CD1c-positive myeloid dendritic cell (primary cell): Measurements from ENCODE around the gene FAP.

Source experiments
- DNase-seq: peaks from one replicate; pipeline ENCODE4 v3.0.0-alpha.2; 2016; ENCODE audit errors: extremely low spot score

Gene FAP

DNA sequence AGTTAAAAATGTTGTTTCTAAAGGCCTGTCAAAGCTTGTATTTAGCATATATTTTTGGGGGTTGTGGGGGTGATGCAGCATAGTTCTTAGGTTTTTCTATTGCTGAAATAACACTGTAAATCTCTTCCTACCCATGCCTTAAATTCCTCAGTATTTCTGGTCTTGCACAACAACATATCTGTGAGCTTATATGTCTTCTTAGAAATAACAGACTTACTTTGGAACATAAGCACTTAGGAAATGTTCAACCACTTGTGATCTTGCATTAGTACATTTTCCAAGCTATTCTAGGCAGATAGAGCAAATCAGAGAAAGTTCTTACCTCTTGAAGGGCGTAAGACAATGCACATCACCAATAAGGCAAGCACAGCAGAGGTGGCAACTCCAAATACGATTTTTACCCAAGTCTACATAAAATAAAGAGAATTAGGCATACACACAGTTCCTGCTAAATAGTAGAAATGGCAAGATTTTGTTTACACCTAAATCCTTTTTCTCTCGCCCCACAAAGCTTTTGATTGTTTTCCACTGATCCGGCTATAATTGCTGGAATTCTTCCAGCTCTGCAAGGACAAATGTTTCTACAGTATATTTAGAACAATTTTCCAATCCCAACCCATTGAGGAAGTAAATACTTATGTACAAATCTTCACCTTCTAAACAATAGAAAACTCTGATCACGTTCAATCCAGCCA lies 512 bp downstream of the FAP start:
- DNase-seq, result no peak

DNA sequence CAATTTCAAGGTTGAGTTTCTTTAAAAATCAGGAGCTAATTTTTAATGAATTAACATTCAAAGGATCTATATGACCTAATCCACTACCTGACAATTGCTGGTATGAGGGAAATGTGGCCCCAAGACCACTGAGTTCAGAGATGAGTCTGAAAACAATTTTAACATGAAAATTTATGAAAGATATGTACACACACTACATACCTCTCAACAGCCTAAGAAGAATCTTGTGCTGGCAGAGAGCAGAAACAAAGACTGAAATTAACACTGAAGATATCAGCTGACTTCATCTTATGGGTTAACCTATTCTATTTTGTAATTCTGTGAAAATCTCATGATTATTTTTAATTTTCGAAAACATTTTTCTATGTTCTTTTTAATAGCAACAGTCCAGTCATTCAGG lies 1.7 kb downstream of the FAP start:
- DNase-seq, result no peak

DNA sequence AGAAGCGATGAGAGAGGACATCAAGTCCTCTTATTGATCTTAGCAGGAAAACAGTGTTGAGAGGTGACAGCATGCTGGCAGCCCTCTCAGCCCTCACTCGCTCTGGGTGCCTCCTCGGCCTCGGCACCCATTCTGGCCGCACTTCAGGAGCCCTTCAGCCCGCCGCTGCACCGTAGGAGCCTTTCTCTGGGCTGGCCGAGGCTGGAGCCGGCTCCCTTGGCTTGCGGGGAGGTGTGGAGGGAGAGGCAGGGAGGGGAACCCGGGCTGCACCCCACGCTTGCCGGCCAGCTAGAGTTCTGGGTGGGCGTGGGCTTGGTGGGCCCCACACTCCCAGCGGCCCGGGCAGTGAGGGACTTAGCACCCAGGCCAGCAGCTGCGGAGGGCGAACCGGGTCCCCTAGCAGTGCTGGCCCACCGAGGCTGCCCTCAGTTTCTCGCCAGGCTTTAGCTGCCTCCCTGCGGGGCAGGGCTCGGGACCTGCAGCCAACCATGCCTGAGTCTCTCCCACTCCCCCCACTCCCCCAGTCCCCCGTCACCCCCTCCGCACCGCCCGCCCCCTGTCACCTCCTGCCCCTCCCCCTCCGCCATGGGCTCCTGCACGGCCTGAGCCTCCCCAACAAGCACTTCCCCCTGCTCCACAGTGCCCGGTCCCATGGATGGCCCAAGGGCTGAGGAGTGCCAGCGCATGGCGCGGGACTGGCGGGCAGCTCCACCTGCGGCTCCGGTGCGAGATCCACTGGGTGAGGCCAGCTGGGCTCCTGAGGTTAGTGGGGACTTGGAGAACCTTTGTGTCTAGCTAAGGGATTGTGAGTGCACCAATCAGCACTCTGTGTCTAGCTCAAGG lies 8.4 kb downstream of the FAP start:
- DNase-seq, result no peak

DNA sequence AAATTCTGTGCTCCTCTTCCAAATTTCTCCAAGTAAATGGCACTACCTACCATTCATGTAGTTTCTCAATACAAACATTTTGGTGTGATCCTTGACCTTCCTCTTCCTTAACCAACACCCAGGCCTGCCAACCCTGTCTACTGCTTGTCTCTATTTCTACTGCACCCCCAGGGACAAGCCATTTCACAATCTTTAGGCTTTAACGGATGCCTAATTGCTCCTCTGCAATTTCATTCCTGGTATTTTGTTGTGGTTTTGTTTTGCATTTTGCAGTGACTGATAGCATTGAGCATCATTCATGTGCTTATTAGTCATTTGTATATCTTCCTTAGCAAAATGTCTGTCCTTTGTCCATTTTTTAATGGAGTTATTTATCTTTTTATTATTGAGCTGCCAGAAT lies 10.0 kb downstream of the FAP start:
- no peak for DNase-seq

DNA sequence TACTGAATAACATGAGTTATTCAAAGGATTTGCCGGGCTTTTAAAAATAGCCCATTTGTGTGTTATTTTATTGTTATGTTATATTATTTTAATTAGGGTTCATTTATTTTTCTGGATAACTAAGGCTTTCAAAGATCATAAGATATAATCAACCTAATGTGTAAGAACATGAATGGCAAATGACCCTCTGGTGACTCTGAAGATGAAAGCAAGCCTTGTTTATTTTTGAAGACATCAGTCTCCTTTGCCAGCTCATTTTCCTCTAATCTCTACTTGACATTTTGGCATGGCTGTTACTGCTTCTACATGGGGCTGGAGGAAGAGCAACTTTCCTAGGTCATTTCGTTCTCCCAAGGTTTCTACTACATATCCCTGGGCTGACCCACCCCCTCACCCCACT lies 10.6 kb downstream of the FAP start:
- no peak for DNase-seq

DNA sequence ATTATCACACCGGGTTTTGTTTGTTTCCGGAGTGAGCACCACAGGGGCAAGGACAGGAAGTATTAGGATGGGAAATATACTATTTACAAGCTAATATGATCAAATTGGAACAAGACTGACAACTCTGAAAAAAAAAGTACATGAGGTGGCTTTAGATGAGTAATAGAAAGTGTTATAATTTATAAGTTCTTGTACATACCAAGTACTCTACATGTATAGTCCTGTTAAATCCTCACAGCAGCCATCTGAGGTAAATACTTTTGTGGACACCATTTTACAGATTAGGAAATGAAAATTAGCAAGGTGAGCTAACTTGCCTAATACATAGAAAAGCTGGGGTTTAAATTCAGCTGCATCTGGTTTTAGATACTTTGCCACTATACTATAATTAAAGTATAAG lies 11.2 kb downstream of the FAP start:
- DNase-seq, result no peak

DNA sequence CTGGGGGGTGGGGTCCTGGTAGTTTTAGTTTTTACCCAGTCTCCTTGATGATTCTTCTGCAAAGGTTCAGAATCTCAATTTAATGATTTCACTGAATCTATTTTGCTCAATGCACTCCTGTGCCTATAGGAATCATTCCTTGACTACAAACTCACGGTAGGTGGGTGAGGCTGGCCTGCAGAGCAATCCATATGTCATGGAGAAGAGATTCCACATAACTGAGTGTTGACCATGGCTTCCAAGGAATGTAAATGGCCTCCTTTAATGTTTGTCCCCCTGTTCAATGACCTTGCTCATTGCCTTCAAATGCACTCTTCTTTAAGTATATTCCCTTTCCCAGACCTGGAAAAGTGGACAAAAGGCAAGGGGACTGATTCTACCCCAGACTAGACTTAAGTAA lies 12.5 kb downstream of the FAP start:
- no peak for DNase-seq

DNA sequence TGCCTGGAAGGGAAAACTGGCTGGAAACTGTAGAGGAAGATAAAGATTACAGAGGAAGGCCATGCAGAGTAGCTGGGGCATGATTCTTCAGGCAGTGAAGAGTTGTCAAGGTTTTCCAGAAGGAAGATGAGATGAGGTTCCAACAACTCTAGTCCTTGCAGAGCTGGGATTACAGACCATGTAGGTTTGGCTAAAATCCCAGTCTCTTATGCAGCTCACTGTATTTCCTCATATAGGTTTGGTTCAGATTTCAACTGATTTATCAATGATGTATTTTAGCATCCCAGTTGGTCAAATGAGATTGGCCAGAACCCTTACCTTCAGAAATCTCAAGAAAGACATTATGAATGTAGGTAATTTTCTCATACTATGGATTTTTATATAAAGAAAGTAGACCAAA lies 16.4 kb downstream of the FAP start:
- DNase-seq, result no peak

DNA sequence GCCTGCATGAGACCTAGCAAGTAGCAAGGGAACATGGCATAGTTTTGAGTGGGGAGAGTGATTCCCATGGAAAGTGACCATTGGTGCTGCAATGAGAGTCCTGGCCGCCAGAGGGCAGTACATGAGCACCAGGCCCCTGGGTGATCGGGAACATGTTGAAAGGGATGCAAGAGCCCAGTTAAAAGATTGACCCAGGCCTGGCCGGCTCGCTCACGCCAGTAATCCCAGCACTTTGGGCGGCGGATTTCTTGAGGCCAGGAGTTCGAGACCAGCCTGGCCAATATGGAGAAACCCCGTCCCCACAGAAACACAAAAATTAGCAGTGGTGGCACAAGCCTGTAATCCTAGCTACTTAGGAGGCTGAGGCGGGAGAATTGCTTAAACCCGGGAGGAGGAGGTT lies 22.2 kb downstream of the FAP start:
- DNase-seq, result peak; percentile 80

DNA sequence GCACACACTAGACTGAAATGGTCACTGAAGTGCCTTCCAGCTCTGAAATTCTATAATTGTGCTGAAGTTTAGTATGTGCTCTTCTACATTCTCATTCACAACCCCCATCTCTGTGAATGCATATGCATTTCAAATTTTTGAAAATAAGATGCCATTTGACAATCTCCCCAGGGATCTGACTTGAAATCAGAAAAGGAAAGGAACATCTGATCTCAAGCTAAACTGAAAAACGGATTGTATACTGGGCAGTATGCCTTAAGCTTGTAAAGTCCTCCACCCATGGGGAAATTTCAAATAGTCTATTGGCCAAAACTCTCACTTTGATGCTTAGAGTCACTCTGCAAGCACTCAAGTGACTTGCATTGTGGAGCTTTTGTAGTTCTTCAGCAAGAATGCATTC lies 22.9 kb downstream of the FAP start:
- no peak for DNase-seq

DNA sequence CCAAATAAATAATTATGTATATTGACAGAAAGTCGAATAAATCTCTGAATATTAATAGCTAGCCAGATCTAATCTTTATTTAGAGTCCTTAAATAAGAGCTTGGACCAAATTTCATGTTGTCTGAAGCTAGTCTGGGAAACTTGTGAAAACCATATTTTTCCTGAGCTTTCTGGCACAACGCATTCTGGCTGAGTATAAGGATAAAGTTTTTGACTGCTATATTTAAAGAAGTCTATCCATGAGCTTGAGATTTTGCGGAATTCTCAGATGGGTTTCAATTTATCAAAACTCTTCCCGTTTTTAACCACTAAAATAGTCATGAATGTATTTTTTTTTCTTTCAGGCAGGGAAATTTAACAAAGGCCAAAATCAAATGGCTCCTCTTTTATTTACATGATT lies 23.8 kb downstream of the FAP start:
- no peak for DNase-seq

DNA sequence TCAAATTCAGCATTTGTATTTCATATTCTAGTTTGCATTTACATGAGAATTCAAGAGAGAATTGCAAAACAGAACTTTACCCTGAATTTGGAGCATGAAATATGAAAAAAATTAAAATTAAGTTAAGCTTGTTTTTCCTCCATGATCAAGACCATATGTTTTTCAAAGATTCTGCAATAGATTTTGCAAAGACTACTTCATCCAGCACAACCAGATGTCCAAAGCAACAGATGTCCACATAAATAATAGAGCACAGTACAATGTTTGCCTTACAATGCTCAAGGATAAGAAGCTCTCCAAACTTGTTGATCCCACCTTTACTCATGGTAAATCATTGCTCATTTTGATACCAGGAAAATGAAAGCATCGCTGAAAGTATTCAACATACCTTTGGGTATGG lies 25.6 kb downstream of the FAP start:
- no peak for DNase-seq

DNA sequence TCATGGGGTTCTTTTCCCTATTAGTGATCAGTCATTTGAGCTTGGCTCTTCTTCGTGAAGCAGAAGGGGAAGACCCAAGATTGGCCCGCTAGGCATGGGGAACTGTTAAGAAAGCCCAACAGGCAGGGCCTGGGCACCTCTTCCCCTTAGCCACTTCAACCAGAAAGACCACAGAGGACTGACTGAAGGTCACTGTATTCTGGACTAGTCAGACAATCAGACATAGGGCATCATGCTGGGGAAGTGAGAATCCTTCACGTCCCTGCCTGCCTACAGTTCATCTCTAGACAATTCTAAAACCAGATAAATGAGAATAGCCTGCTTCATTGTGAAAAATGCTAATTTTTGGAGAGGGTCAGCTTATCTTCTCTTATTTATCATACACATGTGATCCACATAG lies 28.1 kb downstream of the FAP start:
- peak; percentile 24 for DNase-seq

DNA sequence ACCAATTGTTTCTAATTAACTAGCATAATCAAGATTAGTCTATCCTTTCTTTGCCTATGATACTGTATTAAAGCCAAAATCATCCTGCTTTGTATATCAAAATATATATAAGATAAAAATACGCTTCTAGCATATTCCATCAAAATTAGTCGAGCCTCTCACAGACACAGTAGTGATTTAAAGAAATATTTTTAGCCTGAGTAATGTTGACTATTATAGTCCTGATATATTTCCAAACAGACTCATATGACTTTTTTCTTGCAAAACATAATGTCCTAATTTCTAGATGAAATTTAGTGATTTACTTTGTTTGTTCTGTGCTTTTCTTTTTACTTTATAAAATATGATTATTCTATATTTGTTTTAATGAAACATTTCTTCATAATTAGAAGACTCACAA lies 30.9 kb downstream of the FAP start:
- DNase-seq, result no peak

DNA sequence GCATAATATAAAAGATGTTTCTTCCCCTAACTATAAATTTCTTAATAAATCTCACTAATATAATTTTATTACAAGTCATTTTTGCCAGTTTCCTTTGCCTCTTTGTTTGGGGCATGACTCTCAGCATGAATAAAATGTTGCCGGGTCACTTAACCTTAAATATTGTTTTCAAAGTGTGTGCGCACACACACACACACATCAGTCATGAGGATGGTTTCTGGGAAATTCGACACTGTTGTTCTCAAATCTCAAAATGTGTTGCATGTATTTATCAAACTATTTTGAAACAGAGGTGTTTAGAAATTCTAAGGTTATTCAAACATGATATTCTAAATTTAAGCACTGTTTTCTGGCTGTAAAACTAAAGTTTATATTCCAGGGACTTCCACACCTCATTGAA lies 31.5 kb downstream of the FAP start:
- no peak for DNase-seq

DNA sequence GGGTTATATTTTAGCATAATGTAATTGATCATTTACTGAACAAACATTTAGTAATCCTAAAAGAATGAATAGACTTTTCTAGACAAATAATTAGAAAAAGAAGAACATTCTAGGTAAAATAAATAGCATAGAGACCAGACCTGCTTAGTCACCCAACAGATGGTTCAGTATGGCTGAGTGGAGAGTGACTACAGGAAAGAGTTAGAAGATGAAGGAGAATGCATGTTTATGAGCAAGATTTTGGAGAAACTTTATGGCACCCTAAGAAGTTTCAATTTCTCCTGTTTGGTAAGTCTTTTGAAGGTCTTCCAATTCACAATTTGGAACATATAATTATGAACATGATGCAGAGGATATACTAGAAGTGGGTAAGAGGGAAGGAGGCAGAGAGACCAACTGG lies 32.9 kb downstream of the FAP start:
- DNase-seq, result no peak

DNA sequence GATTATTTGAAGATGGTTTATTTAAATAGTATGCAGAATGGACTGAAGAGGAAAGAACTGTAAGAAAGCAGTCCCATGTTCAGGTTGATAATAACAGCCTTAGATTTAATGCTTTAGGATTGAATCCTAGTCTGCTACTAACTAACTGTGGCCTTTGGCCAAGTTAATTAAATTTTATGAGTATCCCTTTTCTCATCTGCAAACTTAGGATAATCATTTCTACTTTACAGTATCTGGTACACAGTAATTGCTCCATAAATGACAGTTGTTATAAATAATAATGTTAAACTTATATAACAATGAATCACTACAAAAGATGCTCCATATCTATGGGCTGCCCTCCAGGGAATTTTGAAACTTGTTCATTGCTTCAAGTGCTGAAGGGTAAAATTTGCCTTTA lies 41.0 kb downstream of the FAP start:
- no peak for DNase-seq

DNA sequence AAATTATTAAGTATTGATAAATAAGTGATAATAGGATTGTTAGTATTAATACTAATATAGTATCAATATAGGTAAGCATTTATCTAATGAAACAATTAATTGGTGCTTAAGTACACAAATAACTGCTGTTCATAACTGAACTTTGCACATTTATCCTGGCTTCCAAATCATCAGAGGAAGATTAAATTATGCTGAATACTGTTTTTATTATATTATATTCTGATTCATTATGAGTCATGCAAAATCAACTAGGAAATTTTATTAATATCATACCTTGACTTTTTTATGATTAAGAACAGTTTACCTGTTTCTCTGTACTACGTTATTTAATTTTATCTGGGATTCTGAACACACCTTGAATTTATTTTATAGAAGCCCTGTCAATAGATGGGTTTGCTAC lies 42.6 kb downstream of the FAP start:
- no peak for DNase-seq

DNA sequence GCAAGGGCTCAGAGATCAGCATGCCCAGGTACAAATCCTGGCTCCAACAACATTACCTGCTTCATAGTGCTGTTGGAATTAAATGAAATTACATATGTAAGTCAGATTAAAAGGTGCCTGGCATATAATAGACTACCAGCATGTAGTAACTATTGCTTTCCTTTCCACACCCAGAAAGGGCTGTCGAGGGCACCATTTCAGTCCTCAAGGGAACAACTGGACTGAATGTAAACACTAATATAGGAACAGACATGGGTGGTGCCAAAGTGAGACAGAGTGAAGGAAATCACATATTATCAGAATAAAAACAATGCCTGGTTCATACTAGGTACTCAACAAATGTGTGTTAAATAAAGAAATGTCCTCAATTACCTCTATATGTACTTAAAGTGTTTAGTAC lies 43.3 kb downstream of the FAP start:
- DNase-seq, result no peak

DNA sequence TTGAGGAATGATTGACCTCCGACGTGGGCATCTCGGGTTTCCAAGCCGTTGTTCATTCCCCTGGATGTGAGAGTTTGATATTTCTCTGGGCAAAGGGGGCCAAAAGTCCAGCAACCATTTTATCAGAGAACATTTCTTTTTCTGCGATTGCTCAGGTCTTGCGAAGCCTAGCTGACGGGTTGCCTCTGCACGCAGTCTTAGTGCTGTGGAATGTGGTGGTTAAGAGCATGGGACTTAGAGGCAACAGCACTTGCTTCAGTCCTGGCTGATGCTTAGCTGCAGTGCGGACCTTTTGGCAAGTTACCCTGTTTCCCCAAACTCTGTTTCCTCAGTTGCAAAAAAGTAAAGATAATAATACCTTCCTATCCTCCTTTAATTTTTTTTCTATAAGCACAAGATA lies 45.0 kb downstream of the FAP start:
- DNase-seq, result no peak

DNA sequence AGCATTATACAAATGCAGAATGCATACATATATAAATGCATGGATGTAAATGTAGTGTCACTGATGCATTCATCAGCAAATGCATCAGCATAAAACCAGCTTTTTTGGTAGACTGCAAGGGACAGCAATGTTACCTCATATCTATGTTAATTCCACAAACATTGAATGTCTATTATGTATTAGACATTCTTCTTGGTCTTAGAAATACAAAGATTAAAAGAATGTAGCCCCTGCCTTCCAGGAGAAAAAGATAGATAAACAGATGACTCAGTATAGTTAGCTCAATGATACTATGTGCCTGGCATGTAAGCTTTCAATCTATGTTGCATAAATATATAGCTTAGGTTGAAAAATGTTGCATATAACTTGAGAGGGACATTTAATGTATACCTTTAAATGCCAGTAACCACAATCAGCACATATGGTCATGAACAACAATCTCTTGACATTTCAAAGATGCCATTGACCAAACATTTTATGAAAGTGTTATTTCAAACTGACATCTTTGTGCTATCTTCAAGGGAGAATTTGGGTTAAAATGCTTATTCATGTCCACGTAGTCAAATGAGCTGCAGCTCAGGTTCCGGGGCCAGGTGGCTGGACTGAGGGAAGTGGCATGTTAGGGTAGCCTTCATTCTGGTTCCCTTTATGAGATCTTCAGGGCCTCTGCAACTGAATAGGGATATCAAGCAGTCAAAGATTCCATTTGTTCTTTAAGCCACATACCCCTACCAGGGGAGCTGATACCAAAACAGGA lies 46.0 kb downstream of the FAP start:
- DNase-seq, result no peak

DNA sequence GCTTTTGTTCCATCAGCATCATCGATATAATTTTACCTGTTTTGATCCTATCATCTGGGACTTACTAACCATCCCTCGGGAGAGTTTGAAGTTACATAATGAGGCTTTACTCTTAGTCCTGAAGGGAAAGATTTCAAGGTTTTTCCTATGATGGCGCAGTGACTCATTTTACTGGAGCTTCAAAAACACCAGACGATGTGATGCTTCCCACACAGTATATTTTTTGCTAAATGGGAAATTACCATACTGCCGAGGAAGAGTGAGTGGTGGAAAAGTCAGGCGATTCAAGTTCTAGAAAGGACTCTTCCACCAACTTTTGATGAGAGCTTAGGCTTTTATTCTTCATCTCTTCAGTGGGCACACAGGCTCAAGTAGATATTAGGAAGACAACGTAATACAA lies 46.6 kb downstream of the FAP start:
- no peak for DNase-seq

DNA sequence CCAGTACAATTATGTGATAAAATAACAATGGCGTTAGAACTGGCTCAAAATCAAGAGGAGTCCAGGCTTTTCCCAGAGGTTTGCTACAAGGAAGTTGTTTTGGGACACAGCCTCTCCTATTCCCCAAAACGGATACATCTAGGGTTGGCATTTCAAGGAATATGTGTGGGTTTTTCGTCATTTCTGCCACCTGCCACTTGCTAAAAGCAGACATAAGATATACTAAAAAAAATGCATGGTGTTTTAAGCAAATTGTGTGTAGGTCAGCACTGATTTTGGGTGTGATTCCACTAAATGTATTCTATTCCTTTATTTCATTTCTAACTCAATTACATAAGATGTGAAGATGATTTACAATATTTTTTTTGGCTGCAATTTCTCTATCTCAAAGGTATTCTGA lies 54.8 kb downstream of the FAP start:
- no peak for DNase-seq
